ENCODE measurements around the gene PAXX.

The PAXX gene

GRCh38 chr9:137006116-137007003 is 14.1 kb downstream of the PAXX start:
- no peak for DNase-seq

GRCh38 chr9:137007108-137007815 is 15.0 kb downstream of the PAXX start:
- DNase-seq: no peak

- no peak for DNase-seq
These were observed 15.6 kb downstream of the PAXX start for GRCh38 chr9:137007816-137008270.

GRCh38 chr9:137008312-137008711 is 16.1 kb downstream of the PAXX start:
- DNase-seq: no peak

GRCh38 chr9:137009217-137009616 is 17.0 kb downstream of the PAXX start:
- no peak for DNase-seq

- no peak for DNase-seq
These were observed 17.9 kb downstream of the PAXX start for GRCh38 chr9:137009938-137010732.

GRCh38 chr9:137011156-137011555 is 18.9 kb downstream of the PAXX start:
- no peak for DNase-seq

- DNase-seq: no peak
These were observed 19.9 kb downstream of the PAXX start for GRCh38 chr9:137011907-137012675.

GRCh38 chr9:137012694-137013570 is 20.7 kb downstream of the PAXX start:
- DNase-seq: no peak

GRCh38 chr9:137013571-137013940 is 21.3 kb downstream of the PAXX start:
- no peak for DNase-seq

- DNase-seq: no peak
These were observed 21.9 kb downstream of the PAXX start for GRCh38 chr9:137014166-137014565.

GRCh38 chr9:137014776-137015539 is 22.7 kb downstream of the PAXX start:
- no peak for DNase-seq

GRCh38 chr9:137015540-137015930 is 23.3 kb downstream of the PAXX start:
- no peak for DNase-seq

GRCh38 chr9:137015976-137016375 is 23.8 kb downstream of the PAXX start:
- DNase-seq: no peak

GRCh38 chr9:137016436-137016835 is 24.2 kb downstream of the PAXX start:
- DNase-seq: no peak

- DNase-seq: no peak
These were observed 24.8 kb downstream of the PAXX start for GRCh38 chr9:137017071-137017470.

- no peak for DNase-seq
These were observed 25.7 kb downstream of the PAXX start for GRCh38 chr9:137017791-137018497.

GRCh38 chr9:137018761-137019559 is 26.7 kb downstream of the PAXX start:
- DNase-seq: no peak
